Liver (tissue), 9 donors: ENCODE results near the gene FKTN. TPM values are rescaled to one million over a fixed set of nuclear protein-coding genes. Genes with fewer than 3 reads are reported as not detected.

ENCODE experiments used
- DNase-seq: peaks from one replicate; pipeline ENCODE4 v3.0.0-alpha.2; 2017; ENCODE audit warnings: low spot score
- H3K27ac ChIP-seq, 2 donors: one replicate each; pipeline ENCODE4 v1.7.0; 2013; ENCODE audit warnings: inconsistent platforms in 2 of 2, low read length in 2 of 2, control low read depth in 1 of 2, low read depth in 1 of 2, mild to moderate bottlenecking in 1 of 2
- H3K27me3 ChIP-seq, 4 donors: one replicate each; pipeline versions ENCODE4 v1.6.1 to v1.7.0; 2013; ENCODE audit warnings: low read length in 3 of 4, inconsistent platforms in 1 of 4, mild to moderate bottlenecking in 1 of 4, moderate library complexity in 1 of 4; ENCODE audit not compliant: control insufficient read depth in 4 of 4, insufficient read depth in 4 of 4
- H3K36me3 ChIP-seq, 4 donors: one replicate each; pipeline versions ENCODE4 v1.6.1 to v1.7.0; 2013; ENCODE audit warnings: low read length in 3 of 4, mild to moderate bottlenecking in 3 of 4, low read depth in 1 of 4, moderate library complexity in 1 of 4; ENCODE audit not compliant: control insufficient read depth in 4 of 4, insufficient read depth in 3 of 4
- H3K4me1 ChIP-seq, 4 donors: one replicate each; pipeline versions ENCODE4 v1.6.1 to v1.7.0; 2013; ENCODE audit warnings: low read length in 3 of 4, mild to moderate bottlenecking in 3 of 4, moderate library complexity in 1 of 4; ENCODE audit not compliant: control insufficient read depth in 4 of 4, insufficient read depth in 4 of 4
- H3K4me3 ChIP-seq, 3 donors: one replicate each; pipeline versions ENCODE4 v1.6.1 to v1.7.0; 2013; ENCODE audit warnings: low read length in 3 of 3, control low read depth in 1 of 3, low read depth in 1 of 3, mild to moderate bottlenecking in 1 of 3
- H3K9ac ChIP-seq, 2 donors: one replicate each; pipeline ENCODE4 v1.7.0; 2013; ENCODE audit warnings: low read length in 2 of 2, mild to moderate bottlenecking in 2 of 2, moderate library complexity in 2 of 2, control low read depth in 1 of 2, low read depth in 1 of 2
- H3K9me3 ChIP-seq, 4 donors: one replicate each; pipeline versions ENCODE4 v1.6.1 to v1.7.0; 2013; ENCODE audit warnings: low read length in 3 of 4; ENCODE audit not compliant: control insufficient read depth in 4 of 4
- EGR1 ChIP-seq, 2 donors: IDR thresholded peaks; 2 replicates each; pipeline ENCODE4 v1.6.1; 2016 to 2018; ENCODE audit warnings: antibody characterized with exemption in 2 of 2, low read depth in 2 of 2
- FOXA1 ChIP-seq: IDR thresholded peaks from 2 replicates; pipeline ENCODE4 v1.6.1; 2016; ENCODE audit warnings: antibody characterized with exemption
- FOXA2 ChIP-seq: IDR thresholded peaks from 2 replicates; pipeline ENCODE4 v1.6.1; 2016; ENCODE audit warnings: antibody characterized with exemption
- GABPA ChIP-seq, 2 donors: IDR thresholded peaks in 1 of 2; conservative IDR thresholded peaks in 1 of 2; 2 replicates each; pipeline ENCODE4 v1.6.1; 2016; ENCODE audit warnings: antibody characterized with exemption in 2 of 2, mild to moderate bottlenecking in 1 of 2, moderate library complexity in 1 of 2
- HNF4A ChIP-seq, 2 donors: conservative IDR thresholded peaks; 2 replicates each; pipeline ENCODE4 v1.6.1; 2016; ENCODE audit warnings: antibody characterized with exemption in 2 of 2, mild to moderate bottlenecking in 2 of 2
- HNF4G ChIP-seq: IDR thresholded peaks from 2 replicates; pipeline ENCODE4 v1.6.1; 2016; ENCODE audit warnings: antibody characterized with exemption
- JUND ChIP-seq, 2 donors: IDR thresholded peaks; 2 replicates each; pipeline ENCODE4 v1.6.1; 2016; ENCODE audit warnings: antibody characterized with exemption in 2 of 2
- MAX ChIP-seq: IDR thresholded peaks from 2 replicates; pipeline ENCODE4 v1.6.1; 2016; ENCODE audit warnings: antibody characterized with exemption
- NR2F2 ChIP-seq: IDR thresholded peaks from 2 replicates; pipeline ENCODE4 v1.6.1; 2016; ENCODE audit warnings: antibody characterized with exemption
- RAD21 ChIP-seq, 2 donors: IDR thresholded peaks; 2 replicates each; pipeline ENCODE4 v1.6.1; 2016; ENCODE audit warnings: antibody characterized with exemption in 2 of 2, mild to moderate bottlenecking in 2 of 2
- REST ChIP-seq: IDR thresholded peaks from 2 replicates; pipeline ENCODE4 v1.6.1; 2016; ENCODE audit warnings: antibody characterized with exemption, mild to moderate bottlenecking
- RXRA ChIP-seq, 2 donors: IDR thresholded peaks; 2 replicates each; pipeline ENCODE4 v1.6.1; 2017 to 2018; ENCODE audit warnings: antibody characterized with exemption in 2 of 2, mild to moderate bottlenecking in 1 of 2
- SP1 ChIP-seq: IDR thresholded peaks from 2 replicates; pipeline ENCODE4 v1.6.1; 2018; ENCODE audit warnings: antibody characterized with exemption, mild to moderate bottlenecking
- TAF1 ChIP-seq: conservative IDR thresholded peaks from 2 replicates; pipeline ENCODE4 v1.6.1; 2016; ENCODE audit warnings: antibody characterized with exemption, mild to moderate bottlenecking
- YY1 ChIP-seq: IDR thresholded peaks from 2 replicates; pipeline ENCODE4 v1.6.1; 2016; ENCODE audit warnings: antibody characterized with exemption, mild to moderate bottlenecking
- ZBTB33 ChIP-seq: IDR thresholded peaks from 2 replicates; pipeline ENCODE4 v1.6.1; 2016; ENCODE audit warnings: antibody characterized with exemption
- WGBS: extraction: QIAGEN DNeasy Blood & Tissue Kit; methylation state at CpG from one replicate; pipeline ENCODE4 v1.1.7; 2013; 5-methylcytosine and 5-hydroxymethylcytosine counted together
- polyA plus RNA-seq, 2 donors: library from polyadenylated mRNA; stranded (reverse) in 1 of 2; unstranded in 1 of 2; fragments of 200-250 nt in 1 of 2; fragments of >200 nt in 1 of 2; fragmentation: Nextera tagmentation in 1 of 2; extraction: Ambion mirVana in 1 of 2; gene quantifications; one replicate each; pipeline versions ENCODE4 v1.2.1 to v1.2.3, GENCODE V29; 2013 to 2015
- total RNA-seq, 2 donors: library from RNA; depleted of rRNA; stranded (reverse); fragments of >200 nt; gene quantifications; one replicate each; pipeline ENCODE4 v1.2.3, GENCODE V29; 2014
- TF ChIP-seq, protein P1 (sequence below): fragments of 150-350 bp; IDR thresholded peaks from 2 replicates; pipeline ENCODE4 v1.5.1; 2017; ENCODE audit warnings: improper control_type of control experiment, low read depth, low read length; ENCODE audit not compliant: missing input control
- TF ChIP-seq, protein P2 (sequence below): IDR thresholded peaks from 2 replicates; pipeline ENCODE4 v1.6.1; 2016; ENCODE audit warnings: antibody characterized with exemption
- donor health status: healthy.
- donor health status: healthy.
- donor health status: healthy.
- donor health status: healthy.
- donor health status: healthy.

Gene FKTN
- total and polyA plus RNA-seq, 4 donors, result 2.0 to 8.7 (median 4.5) TPM

DNA sequence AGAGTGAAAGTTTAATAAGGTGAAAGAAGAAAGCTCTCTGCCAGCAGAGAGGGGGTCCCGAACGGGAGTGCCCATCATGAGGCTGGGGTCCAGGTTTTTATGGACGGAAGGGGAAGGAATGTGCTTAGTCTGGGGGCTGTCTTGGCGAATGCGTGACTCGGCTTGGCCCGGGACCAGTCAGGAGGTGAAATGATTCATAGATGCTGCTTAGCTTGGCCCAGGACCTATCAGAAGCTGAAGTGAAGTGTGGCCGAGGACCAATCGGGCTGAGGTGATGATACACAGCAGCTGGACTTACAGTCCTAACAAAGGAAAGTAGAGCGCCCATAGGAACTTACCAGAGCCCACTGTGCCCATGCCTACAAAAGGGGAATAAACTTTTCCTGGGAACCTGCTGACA is 3.9 kb upstream of the FKTN start:
- Histone ChIP-seq H3K4me3 (no peak overlapping the region), H3K36me3 (no peaks in the 10 kb centered on the region), H3K9me3 (no peaks in the 10 kb centered on the region), H3K27me3 (no peaks in the 10 kb centered on the region), H3K9ac (no peak overlapping the region), H3K27ac (no peak overlapping the region), H3K4me1 (peaks cover 0 to 9% (median 5%) of the 10 kb centered on the region in 4 donors)
- 94% methylated on average over 10 of the region's 10 CpGs for WGBS
- no peak for DNase-seq
- no peak for TF ChIP-seq NR2F2
- no peak for TF ChIP-seq HNF4G
- TF ChIP-seq JUND (IDR thresholded peaks at IDR 0.05), result no peak
- TF ChIP-seq GABPA (IDR thresholded peaks at IDR 0.05 in 1 of 2, conservative IDR thresholded peaks at IDR 0.05 in 1 of 2), result no peak
- no peak for TF ChIP-seq TAF1
- TF ChIP-seq, protein P1, sequence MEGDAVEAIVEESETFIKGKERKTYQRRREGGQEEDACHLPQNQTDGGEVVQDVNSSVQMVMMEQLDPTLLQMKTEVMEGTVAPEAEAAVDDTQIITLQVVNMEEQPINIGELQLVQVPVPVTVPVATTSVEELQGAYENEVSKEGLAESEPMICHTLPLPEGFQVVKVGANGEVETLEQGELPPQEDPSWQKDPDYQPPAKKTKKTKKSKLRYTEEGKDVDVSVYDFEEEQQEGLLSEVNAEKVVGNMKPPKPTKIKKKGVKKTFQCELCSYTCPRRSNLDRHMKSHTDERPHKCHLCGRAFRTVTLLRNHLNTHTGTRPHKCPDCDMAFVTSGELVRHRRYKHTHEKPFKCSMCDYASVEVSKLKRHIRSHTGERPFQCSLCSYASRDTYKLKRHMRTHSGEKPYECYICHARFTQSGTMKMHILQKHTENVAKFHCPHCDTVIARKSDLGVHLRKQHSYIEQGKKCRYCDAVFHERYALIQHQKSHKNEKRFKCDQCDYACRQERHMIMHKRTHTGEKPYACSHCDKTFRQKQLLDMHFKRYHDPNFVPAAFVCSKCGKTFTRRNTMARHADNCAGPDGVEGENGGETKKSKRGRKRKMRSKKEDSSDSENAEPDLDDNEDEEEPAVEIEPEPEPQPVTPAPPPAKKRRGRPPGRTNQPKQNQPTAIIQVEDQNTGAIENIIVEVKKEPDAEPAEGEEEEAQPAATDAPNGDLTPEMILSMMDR, result no peak
- TF ChIP-seq RXRA (IDR thresholded peaks at IDR 0.05), result no peak
- TF ChIP-seq FOXA1, result no peak
- TF ChIP-seq HNF4A (conservative IDR thresholded peaks at IDR 0.05), result no peak
- TF ChIP-seq, protein P2, sequence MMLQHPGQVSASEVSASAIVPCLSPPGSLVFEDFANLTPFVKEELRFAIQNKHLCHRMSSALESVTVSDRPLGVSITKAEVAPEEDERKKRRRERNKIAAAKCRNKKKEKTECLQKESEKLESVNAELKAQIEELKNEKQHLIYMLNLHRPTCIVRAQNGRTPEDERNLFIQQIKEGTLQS, result no peak
- no peak for TF ChIP-seq REST
- no peak for TF ChIP-seq YY1
- no peak for TF ChIP-seq RAD21 (IDR thresholded peaks at IDR 0.05)

DNA sequence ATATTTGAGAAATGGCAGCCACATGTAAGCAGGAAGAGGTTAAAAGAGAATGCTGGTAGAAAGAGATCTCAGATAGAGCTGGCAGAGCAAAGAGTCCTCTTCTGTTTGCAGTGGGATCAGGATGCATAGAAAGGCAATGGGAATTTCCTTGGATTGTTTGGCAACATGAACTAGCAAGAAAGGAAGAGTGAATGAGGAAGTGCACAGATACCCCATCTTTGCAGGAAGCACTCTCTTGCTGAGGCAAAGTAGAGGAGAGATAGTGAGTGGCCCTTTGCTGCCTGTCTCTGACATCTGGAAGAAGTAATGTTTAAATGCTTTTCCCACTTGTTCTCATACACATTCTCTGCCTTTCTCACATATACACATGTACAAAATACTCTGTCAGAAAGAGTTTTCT is 14.5 kb downstream of the FKTN start:
- no peak overlapping the region for H3K9ac ChIP-seq
- H3K36me3 ChIP-seq, result peaks cover 0 to 8% (median 3%) of the 10 kb centered on the region in 4 donors
- no peak overlapping the region for H3K4me3 ChIP-seq
- H3K27me3 ChIP-seq, result no peaks in the 10 kb centered on the region
- no peak overlapping the region for H3K27ac ChIP-seq
- DNase-seq, result no peak
- no peaks in the 10 kb centered on the region for H3K4me1 ChIP-seq
- peaks cover 0 to 4% (median 0%) of the 10 kb centered on the region in 4 donors for H3K9me3 ChIP-seq
- TF ChIP-seq JUND (IDR thresholded peaks at IDR 0.05), result no peak
- no peak for TF ChIP-seq HNF4A (conservative IDR thresholded peaks at IDR 0.05)
- TF ChIP-seq SP1, result no peak
- TF ChIP-seq HNF4G, result no peak
- no peak for TF ChIP-seq ZBTB33
- no peak for TF ChIP-seq MAX
- no peak for TF ChIP-seq RAD21 (IDR thresholded peaks at IDR 0.05)
- TF ChIP-seq RXRA (IDR thresholded peaks at IDR 0.05), result no peak
- TF ChIP-seq FOXA1, result no peak
- TF ChIP-seq, protein P2, result no peak
- no peak for TF ChIP-seq YY1
- TF ChIP-seq, protein P1, result no peak
- TF ChIP-seq FOXA2, result no peak
- no peak for TF ChIP-seq REST
- no peak for TF ChIP-seq EGR1 (IDR thresholded peaks at IDR 0.05; ENCODE audit: low read depth in 2 of 2)
- TF ChIP-seq NR2F2, result no peak
